ENCODE data around the gene C19orf47. TPM values are rescaled to one million over a fixed set of nuclear protein-coding genes. Genes with fewer than 3 reads are reported as not detected.

C19orf47 gene
- total RNA-seq, 1 experiment from 2014 or later, result 18.0 TPM

DNA sequence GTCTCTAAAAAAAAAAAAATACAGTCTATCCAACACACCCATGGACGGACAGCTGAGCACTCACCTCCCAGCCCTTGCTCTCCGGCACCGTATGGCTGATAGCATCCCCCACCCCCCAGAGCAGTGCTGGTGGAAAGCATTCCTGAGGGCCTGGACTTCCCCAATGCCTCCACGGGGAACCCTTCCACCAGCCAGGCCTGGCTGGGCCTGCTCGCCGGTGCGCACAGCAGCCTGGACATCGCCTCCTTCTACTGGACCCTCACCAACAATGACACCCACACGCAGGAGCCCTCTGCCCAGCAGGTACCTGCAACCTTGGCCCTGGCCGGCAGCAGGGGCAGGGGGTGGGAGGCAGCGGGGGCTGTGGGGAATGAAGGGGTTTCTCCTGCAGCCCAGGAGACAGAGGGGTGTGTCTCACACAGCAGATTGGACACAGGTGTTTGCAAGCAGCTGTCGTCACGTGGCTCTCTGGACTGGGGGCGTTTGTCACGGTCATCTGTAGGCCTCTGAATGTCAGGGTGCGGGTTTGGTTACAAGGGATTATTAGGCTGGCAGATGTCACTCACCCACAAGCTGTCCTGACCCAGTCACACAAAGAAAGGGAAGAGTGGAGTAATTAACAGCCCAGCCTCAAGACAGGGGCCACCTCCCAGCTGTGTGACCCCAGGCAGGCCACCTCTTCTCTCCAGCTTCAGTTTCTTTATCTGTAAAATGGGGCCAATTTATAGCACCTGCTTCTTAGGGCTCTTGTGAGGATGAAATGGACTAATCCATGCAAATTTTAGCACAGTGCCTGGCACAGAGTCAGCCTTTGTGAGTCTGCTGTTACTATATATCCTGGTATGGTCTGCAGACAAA is 19.6 kb upstream of the C19orf47 start:
- no TSS peak for BruUV-seq (replicated peaks)
- intact Hi-C loops (cut with micrococcal nuclease), result no loop called here
- CTCF ChIA-PET, result no interaction called here

More for the DNA sequence above, 19.6 kb upstream of the C19orf47 start:
- Histone ChIP-seq H3K4me1 (ENCODE audit: control insufficient read depth in 1 of 2, insufficient read depth in 2 of 2, low read length in 2 of 2) (no peaks in the 10 kb centered on the region), H3K9ac (ENCODE audit: low read length) (no peak overlapping the region), H3K79me2 (ENCODE audit: insufficient read depth, low read length) (no peaks in the 10 kb centered on the region), H3K4me2 (ENCODE audit: low read length) (no peak overlapping the region), H4K20me1 (ENCODE audit: insufficient read depth) (no peaks in the 10 kb centered on the region), H3K27me3 (ENCODE audit: insufficient read depth, low read length) (no peaks in the 10 kb centered on the region), H2AFZ (ENCODE audit: low read depth, low read length, poor library complexity, severe bottlenecking) (no peak overlapping the region), H3K9me2 (ENCODE audit: insufficient read depth) (no peaks in the 10 kb centered on the region), H3K4me3 (replicated peaks in 1 of 2; ENCODE audit: low read depth in 1 of 2, low read length in 2 of 2) (no peak overlapping the region), H3K9me3 (ENCODE audit: control insufficient read depth in 1 of 2, insufficient read depth in 1 of 2, low read depth in 1 of 2, low read length in 2 of 2) (no peaks in the 10 kb centered on the region), H3K27ac (ENCODE audit: low read depth, low read length) (no peak overlapping the region), H3K36me3 (ENCODE audit: control insufficient read depth in 1 of 2, insufficient read depth in 2 of 2, low read length in 2 of 2) (peaks cover 0 to 5% of the 10 kb centered on the region in 2 experiments; a peak in 2 of 4 replicates)
- ATAC-seq (no peak), DNase-seq (ENCODE audit: low read depth, low spot score) (no peak)
- ChIA-PET RAD21 (ENCODE audit: low non-redundant PET in 1 of 2, low total read pairs in 2 of 2, uncharacterized antibody in 2 of 2, unreplicated experiment in 2 of 2) (no interaction called here), POLR2A (no interaction called here)
- TF ChIP-seq SIN3A (IDR thresholded peaks at IDR 0.05; ENCODE audit: low read depth), result no peak
- TF ChIP-seq REST (IDR thresholded peaks at IDR 0.05; ENCODE audit: low read depth), result no peak
- no peak for TF ChIP-seq RAD21 (IDR thresholded peaks at IDR 0.05; ENCODE audit: low read depth)
- TF ChIP-seq YY1 (IDR thresholded peaks at IDR 0.05; ENCODE audit: extremely low read depth, insufficient replicate concordance, low read depth, low read length), result no peak
- TF ChIP-seq POLR2A (IDR thresholded peaks at IDR 0.05; ENCODE audit: borderline replicate concordance, extremely low read depth, insufficient read depth, insufficient read length), result no peak
- TF ChIP-seq, protein P1, sequence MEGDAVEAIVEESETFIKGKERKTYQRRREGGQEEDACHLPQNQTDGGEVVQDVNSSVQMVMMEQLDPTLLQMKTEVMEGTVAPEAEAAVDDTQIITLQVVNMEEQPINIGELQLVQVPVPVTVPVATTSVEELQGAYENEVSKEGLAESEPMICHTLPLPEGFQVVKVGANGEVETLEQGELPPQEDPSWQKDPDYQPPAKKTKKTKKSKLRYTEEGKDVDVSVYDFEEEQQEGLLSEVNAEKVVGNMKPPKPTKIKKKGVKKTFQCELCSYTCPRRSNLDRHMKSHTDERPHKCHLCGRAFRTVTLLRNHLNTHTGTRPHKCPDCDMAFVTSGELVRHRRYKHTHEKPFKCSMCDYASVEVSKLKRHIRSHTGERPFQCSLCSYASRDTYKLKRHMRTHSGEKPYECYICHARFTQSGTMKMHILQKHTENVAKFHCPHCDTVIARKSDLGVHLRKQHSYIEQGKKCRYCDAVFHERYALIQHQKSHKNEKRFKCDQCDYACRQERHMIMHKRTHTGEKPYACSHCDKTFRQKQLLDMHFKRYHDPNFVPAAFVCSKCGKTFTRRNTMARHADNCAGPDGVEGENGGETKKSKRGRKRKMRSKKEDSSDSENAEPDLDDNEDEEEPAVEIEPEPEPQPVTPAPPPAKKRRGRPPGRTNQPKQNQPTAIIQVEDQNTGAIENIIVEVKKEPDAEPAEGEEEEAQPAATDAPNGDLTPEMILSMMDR (IDR thresholded peaks at IDR 0.05 in 2 of 3, conservative IDR thresholded peaks at IDR 0.05 in 1 of 3; ENCODE audit: borderline replicate concordance in 1 of 3, insufficient read depth in 1 of 3, low read depth in 2 of 3, low read length in 2 of 3), result no peak
- TF ChIP-seq ZNF274 (IDR thresholded peaks at IDR 0.05; ENCODE audit: low read depth, low read length), result no peak
- TF ChIP-seq SP1 (IDR thresholded peaks at IDR 0.05; ENCODE audit: low read depth), result no peak
- TF ChIP-seq ZFX (IDR thresholded peaks at IDR 0.05), result no peak
- TF ChIP-seq, protein P2, sequence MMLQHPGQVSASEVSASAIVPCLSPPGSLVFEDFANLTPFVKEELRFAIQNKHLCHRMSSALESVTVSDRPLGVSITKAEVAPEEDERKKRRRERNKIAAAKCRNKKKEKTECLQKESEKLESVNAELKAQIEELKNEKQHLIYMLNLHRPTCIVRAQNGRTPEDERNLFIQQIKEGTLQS (IDR thresholded peaks at IDR 0.05), result no peak
- TF ChIP-seq CEBPB (IDR thresholded peaks at IDR 0.05; ENCODE audit: low read depth), result no peak
- TF ChIP-seq SRF (IDR thresholded peaks at IDR 0.05; ENCODE audit: low read depth), result no peak
- no peak for TF ChIP-seq EZH2 (IDR thresholded peaks at IDR 0.05)
- TF ChIP-seq CBX3 (IDR thresholded peaks at IDR 0.05; ENCODE audit: low read depth), result no peak
